Measurements from ENCODE around the gene PLSCR3. TPM values are rescaled to one million over a fixed set of nuclear protein-coding genes. Genes with fewer than 3 reads are reported as not detected.

The PLSCR3 gene
- total and polyA plus RNA-seq, 2 donors (not counting 3 experiments of a cell fraction or from before 2014, with no cell fraction given) = 59.9 to 94.8 TPM

- TF ChIP-seq MYC (IDR thresholded peaks at IDR 0.05; ENCODE audit: low read depth, low read length) (no peak), JUN (IDR thresholded peaks at IDR 0.05; ENCODE audit: borderline replicate concordance, insufficient read depth, insufficient read length, low read depth) (no peak), MAX (IDR thresholded peaks at IDR 0.05; ENCODE audit: insufficient read depth, insufficient read length) (no peak), CTCF (IDR thresholded peaks at IDR 0.05; ENCODE audit: extremely low read depth in 1 of 2, insufficient read depth in 1 of 2, low read depth in 1 of 2, low read length in 2 of 2) (no peak), POLR2A (IDR thresholded peaks at IDR 0.05; ENCODE audit: low read depth, low read length) (no peak), GATA2 (IDR thresholded peaks at IDR 0.05; ENCODE audit: insufficient read depth, insufficient read length, low read depth, low read length) (no peak), POLR2AphosphoS5 (IDR thresholded peaks at IDR 0.05; ENCODE audit: insufficient read depth, low read depth, low read length) (no peak), FOS (IDR thresholded peaks at IDR 0.05; ENCODE audit: borderline replicate concordance, insufficient read depth, low read length) (no peak), EZH2 (IDR thresholded peaks at IDR 0.05; ENCODE audit: borderline replicate concordance, low read depth, low read length, severe bottlenecking) (no peak)
- Histone ChIP-seq H3K4me3 (replicated peaks in 1 of 3; ENCODE audit: insufficient read depth in 1 of 3, low read depth in 1 of 3, low read length in 3 of 3) (no peak overlapping the region), H3K4me1 (ENCODE audit: control insufficient read depth, extremely low read depth, insufficient read depth, low read length) (peaks cover 16% of the 10 kb centered on the region), H3K4me2 (ENCODE audit: insufficient read depth, low read length) (no peak overlapping the region), H2AFZ (ENCODE audit: low read depth, low read length) (no peak overlapping the region), H3K27ac (ENCODE audit: insufficient read depth, low read depth, low read length) (no peak overlapping the region), H3K9me1 (replicated peaks; ENCODE audit: control insufficient read depth, extremely low read depth, insufficient read depth, low read length) (no peaks in the 10 kb centered on the region), H3K27me3 (ENCODE audit: control insufficient read depth in 2 of 2, insufficient read depth in 2 of 2, low read length in 2 of 2) (no peaks in the 10 kb centered on the region), H3K79me2 (ENCODE audit: control insufficient read depth, insufficient read depth, low read length) (no peaks in the 10 kb centered on the region), H3K36me3 (ENCODE audit: control insufficient read depth in 2 of 2, extremely low read depth in 1 of 2, insufficient read depth in 2 of 2, low read length in 2 of 2) (peaks cover 0 to 21% of the 10 kb centered on the region in 2 experiments), H4K20me1 (replicated peaks; ENCODE audit: control insufficient read depth, extremely low read depth, insufficient read depth, low read length) (no peaks in the 10 kb centered on the region), H3K9ac (replicated peaks; ENCODE audit: extremely low read depth, insufficient read depth, low read length) (no peak overlapping the region), H3K9me3 (replicated peaks; ENCODE audit: control insufficient read depth, insufficient read depth, low read length) (no peaks in the 10 kb centered on the region)
- FAIRE-seq = no peak
- CTCF ChIA-PET = no interaction called here
- no peak for DNase-seq (ENCODE audit: low read depth, low spot score)
- intact Hi-C loops (cut with micrococcal nuclease) (loop anchor here (5.0 kb wide), 1 partner anchor 33 kb away; the partner anchor contains the start of gene TMEM95), dilution Hi-C loops (cut with MboI; ENCODE audit: extremely low pct_ligation_motif_present, low sequenced_read_pairs) (no loop called here)
- BruUV-seq (replicated peaks) = TSS peak; percentile 46
- POLR2A ChIA-PET = no interaction called here
Measured at GRCh38 chr17:7389924-7390910, 4.1 kb downstream of the PLSCR3 start.

Measured in endothelial cell of umbilical vein (primary cell).